GM12891 (cell line): ENCODE data around the gene MADD.

Experiments
- POLR2A ChIP-seq: IDR thresholded peaks from 2 replicates; pipeline ENCODE4 v1.6.1; 2011; ENCODE audit warnings: low read depth, low read length, control low read depth
- POLR2AphosphoS5 ChIP-seq: IDR thresholded peaks from 2 replicates; pipeline ENCODE4 v1.6.1; 2011; ENCODE audit warnings: low read depth, low read length, control low read depth
- SPI1 ChIP-seq: IDR thresholded peaks from 2 replicates; pipeline ENCODE4 v1.6.1; 2011; ENCODE audit warnings: low read depth, low read length, control low read depth
- TAF1 ChIP-seq: IDR thresholded peaks from 2 replicates; pipeline ENCODE4 v1.6.1; 2011; ENCODE audit warnings: low read depth, low read length, control low read depth

- TF ChIP-seq POLR2AphosphoS5 (no peak), POLR2A (no peak), TAF1 (no peak), SPI1 (no peak)
These were observed 26.5 kb upstream of the MADD start for GRCh38 chr11:47243454-47243853.
